Muscle layer of colon (tissue), 2 donors: ENCODE results near the gene RABAC1.

ENCODE experiments used
- H3K27ac ChIP-seq: one replicate; pipeline ENCODE4 v1.7.0; 2013; ENCODE audit warnings: low read depth, mild to moderate bottlenecking, low read length, moderate library complexity
- H3K27me3 ChIP-seq, 2 donors: one replicate each; pipeline ENCODE4 v1.7.0; 2013; ENCODE audit warnings: low read length in 2 of 2, mild to moderate bottlenecking in 2 of 2; ENCODE audit not compliant: insufficient read depth in 2 of 2, control insufficient read depth in 1 of 2
- H3K36me3 ChIP-seq: one replicate; pipeline ENCODE4 v1.7.0; 2013; ENCODE audit warnings: mild to moderate bottlenecking, low read length; ENCODE audit not compliant: insufficient read depth
- H3K4me1 ChIP-seq: one replicate; pipeline ENCODE4 v1.7.0; 2013; ENCODE audit warnings: mild to moderate bottlenecking, low read length; ENCODE audit not compliant: insufficient read depth
- H3K4me3 ChIP-seq, 2 donors: one replicate each; pipeline ENCODE4 v1.7.0; 2013; ENCODE audit warnings: low read length in 2 of 2, low read depth in 1 of 2, mild to moderate bottlenecking in 1 of 2, moderate library complexity in 1 of 2
- H3K9ac ChIP-seq: one replicate; pipeline ENCODE4 v1.7.0; 2013; ENCODE audit warnings: low read length
- H3K9me3 ChIP-seq: one replicate; pipeline ENCODE4 v1.7.0; 2013; ENCODE audit warnings: mild to moderate bottlenecking, low read length
- donor health status: abdominal sarcoma.
- donor health status: Adenocarcinoma of cecum.

The RABAC1 gene

GRCh38 chr19:41932720-41933332, 26.3 kb downstream of the RABAC1 start:
- no peak overlapping the region for H3K4me3 ChIP-seq
- H3K4me1 ChIP-seq, result peaks cover 10% of the 10 kb centered on the region
- H3K9ac ChIP-seq, result no peak overlapping the region
- peaks cover 65 to 91% of the 10 kb centered on the region in 2 donors for H3K27me3 ChIP-seq
- no peaks in the 10 kb centered on the region for H3K36me3 ChIP-seq
- H3K9me3 ChIP-seq, result no peaks in the 10 kb centered on the region
- H3K27ac ChIP-seq, result no peak overlapping the region

DNA sequence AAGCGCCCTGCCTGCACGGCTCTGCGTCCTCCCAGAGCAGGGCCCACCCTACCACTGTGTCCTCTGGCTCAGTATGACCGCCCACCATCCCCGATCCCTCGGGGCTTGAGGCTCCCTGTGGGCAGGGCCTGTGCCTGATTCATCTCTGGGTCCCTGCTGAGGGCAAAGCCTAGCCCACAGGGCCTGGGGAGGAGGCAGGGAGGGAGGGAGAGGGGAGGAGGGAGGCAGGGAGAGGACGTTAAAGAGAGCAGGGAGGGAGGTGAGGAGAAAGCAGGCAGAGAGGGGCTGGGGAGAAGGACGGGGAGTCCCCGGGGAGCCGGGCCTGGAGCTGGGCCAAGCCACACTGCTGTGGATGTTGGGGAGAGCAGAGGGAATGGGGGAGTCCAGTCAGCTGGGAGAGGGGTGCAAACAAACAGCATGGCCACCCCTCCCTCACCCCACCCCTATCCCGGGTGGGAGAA, 26.8 kb downstream of the RABAC1 start:
- H3K4me3 ChIP-seq, result no peak overlapping the region
- H3K27me3 ChIP-seq, result peaks cover 69 to 96% of the 10 kb centered on the region in 2 donors
- no peaks in the 10 kb centered on the region for H3K36me3 ChIP-seq
- H3K9ac ChIP-seq, result no peak overlapping the region
- H3K27ac ChIP-seq, result no peak overlapping the region
- no peaks in the 10 kb centered on the region for H3K9me3 ChIP-seq
- H3K4me1 ChIP-seq, result peaks cover 10% of the 10 kb centered on the region

DNA sequence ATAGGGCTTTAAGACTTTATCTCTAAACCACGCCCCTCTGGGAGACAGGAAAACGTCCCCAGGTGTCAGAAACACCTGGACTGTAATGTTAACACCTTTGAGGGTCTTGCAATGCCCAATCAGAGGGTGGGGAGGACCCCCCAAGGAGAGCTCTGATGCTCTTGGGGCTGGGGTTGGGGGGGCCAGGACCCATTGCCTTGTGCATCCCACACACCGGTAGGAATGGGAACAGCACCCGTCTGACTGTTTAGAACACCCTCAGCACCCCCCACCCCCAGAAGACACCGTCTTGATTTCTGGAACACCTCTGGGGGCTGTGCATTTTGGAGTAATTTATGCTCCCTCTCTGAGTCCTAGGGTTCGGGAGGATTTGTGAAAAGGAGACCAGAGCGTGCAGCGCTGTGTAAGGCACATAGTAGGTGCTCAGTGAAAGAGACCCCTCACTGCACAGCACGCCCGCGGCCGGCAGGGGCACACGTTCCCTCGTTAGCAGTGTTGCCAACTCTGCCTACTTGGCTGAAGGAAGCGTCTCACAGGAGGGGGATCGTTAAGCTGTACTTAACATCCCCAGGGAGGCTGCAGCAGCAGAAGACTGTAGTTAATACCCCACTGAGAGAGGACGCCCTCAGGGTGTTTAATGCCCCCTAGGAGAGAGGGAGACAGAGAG, 28.1 kb downstream of the RABAC1 start:
- Histone ChIP-seq H3K36me3 (no peaks in the 10 kb centered on the region), H3K4me1 (peaks cover 10% of the 10 kb centered on the region), H3K4me3 (no peak overlapping the region), H3K27me3 (peaks cover 74 to 96% of the 10 kb centered on the region in 2 donors), H3K9me3 (no peaks in the 10 kb centered on the region), H3K9ac (no peak overlapping the region), H3K27ac (no peak overlapping the region)

DNA sequence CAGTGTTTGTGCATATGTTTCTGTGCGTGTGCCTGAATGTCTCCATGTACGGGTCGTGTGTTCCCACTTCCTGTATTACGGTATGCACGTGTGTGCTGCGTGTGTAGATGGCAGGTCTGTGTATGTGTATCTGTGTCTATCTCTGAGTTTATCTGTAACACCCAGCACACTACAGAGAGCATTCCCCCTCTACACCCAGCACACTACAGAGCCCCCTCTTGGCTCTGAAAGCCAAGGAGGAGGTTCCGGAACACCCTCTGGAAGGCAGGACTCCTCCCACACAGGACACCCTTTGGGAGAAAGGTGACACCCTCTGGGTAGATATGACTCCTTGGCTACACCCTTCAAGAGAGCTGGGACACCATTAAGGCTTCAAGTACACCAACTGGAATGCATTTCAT, 28.8 kb downstream of the RABAC1 start:
- peaks cover 78 to 97% of the 10 kb centered on the region in 2 donors for H3K27me3 ChIP-seq
- H3K9me3 ChIP-seq, result no peaks in the 10 kb centered on the region
- peaks cover 10% of the 10 kb centered on the region for H3K4me1 ChIP-seq
- H3K4me3 ChIP-seq, result no peak overlapping the region
- H3K9ac ChIP-seq, result no peak overlapping the region
- no peak overlapping the region for H3K27ac ChIP-seq
- no peaks in the 10 kb centered on the region for H3K36me3 ChIP-seq

- H3K9ac ChIP-seq, result no peak overlapping the region
- H3K27me3 ChIP-seq, result peaks cover 79 to 97% of the 10 kb centered on the region in 2 donors
- no peak overlapping the region for H3K4me3 ChIP-seq
- peaks cover 10% of the 10 kb centered on the region for H3K4me1 ChIP-seq
- H3K9me3 ChIP-seq, result no peaks in the 10 kb centered on the region
- H3K36me3 ChIP-seq, result no peaks in the 10 kb centered on the region
- no peak overlapping the region for H3K27ac ChIP-seq
Measured at GRCh38 chr19:41929536-41930071, 29.5 kb downstream of the RABAC1 start.

GRCh38 chr19:41928754-41929535, 30.2 kb downstream of the RABAC1 start:
- H3K9ac ChIP-seq, result no peak overlapping the region

DNA sequence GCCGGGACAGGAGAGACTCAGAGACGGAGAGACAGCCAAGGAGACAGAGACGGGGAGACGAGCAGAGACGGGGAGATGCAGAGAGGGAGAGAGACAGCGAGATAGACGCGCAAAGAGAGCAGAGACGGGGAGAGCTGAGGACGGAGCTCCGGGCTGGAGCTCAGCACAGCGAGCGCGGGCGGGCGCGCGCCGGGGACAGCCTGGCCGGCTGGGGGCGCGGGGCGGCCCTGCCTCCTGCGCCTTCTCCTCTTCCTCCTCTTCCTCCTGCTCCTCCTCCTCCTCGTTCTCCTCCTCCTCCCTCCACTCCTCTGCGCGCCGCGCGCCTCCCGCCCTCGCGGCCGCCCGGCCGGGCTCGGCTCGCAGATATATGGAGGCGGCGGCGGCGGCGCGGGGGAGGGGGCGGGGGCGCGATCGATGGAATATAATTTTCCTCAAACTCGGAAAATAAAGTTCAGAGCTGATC, 30.9 kb downstream of the RABAC1 start, which contains the start of gene ERFL:
TSS of gene ERFL (minus strand) at position 229 of the 463 bp plus-strand sequence. CDS start 15,530 bp downstream, outside the sequence.
- Histone ChIP-seq H3K9me3 (no peaks in the 10 kb centered on the region), H3K4me3 (peak within 1 kb of the TSS in 1 of 2 donors; percentile 26), H3K36me3 (no peaks in the 10 kb centered on the region), H3K4me1 (peaks cover 10% of the 10 kb centered on the region), H3K27ac (no peak within 1 kb of the TSS), H3K9ac (no peak within 1 kb of the TSS), H3K27me3 (peaks cover 79 to 96% of the 10 kb centered on the region in 2 donors)

More at GRCh38 chr19:41928754-41929535, 30.2 kb downstream of the RABAC1 start:
- H3K36me3 ChIP-seq, result no peaks in the 10 kb centered on the region
- H3K27ac ChIP-seq, result no peak overlapping the region
- H3K9me3 ChIP-seq, result no peaks in the 10 kb centered on the region
- H3K4me3 ChIP-seq, result no peak overlapping the region
- peaks cover 85 to 97% of the 10 kb centered on the region in 2 donors for H3K27me3 ChIP-seq
- peaks cover 10% of the 10 kb centered on the region for H3K4me1 ChIP-seq

DNA sequence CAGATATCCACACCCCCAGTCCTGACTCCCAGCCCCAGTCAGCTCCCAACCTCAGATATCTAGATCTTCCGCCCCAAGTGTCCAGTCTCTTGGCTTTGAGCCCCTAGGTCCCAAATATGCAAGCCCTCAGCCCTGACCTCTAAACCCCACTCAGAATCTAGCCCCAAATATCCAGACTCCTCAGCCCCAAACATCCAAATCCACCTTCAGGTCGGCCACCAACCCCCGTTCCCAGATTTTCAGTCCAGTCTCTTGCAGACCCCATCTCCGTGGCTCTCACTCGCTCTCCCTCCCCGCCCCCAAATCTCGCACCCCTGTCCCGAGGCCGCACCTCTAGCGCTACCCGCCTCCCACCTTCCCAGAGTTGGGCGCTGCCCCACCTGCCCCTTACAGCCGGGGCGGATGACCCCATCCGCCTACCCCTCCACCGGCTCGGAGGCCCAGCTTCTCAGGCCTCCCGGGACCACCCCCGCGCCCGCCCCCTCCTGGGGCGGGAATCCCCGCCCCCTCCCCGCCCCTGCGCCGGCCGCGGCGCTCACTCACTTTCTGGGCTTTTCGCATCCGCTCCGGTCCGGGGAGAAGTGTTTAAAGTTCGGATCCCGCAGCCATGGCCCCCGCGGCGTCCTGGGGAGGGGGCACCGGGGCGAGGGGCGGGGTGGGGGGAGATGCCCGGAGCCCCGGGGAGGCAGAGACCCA, 31.5 kb downstream of the RABAC1 start:
- Histone ChIP-seq H3K9ac (no peak overlapping the region), H3K4me3 (no peak overlapping the region), H3K27me3 (peaks cover 80 to 96% of the 10 kb centered on the region in 2 donors), H3K36me3 (no peaks in the 10 kb centered on the region), H3K4me1 (peaks cover 10% of the 10 kb centered on the region), H3K27ac (no peak overlapping the region), H3K9me3 (no peaks in the 10 kb centered on the region)

- Histone ChIP-seq H3K9me3 (no peaks in the 10 kb centered on the region), H3K27me3 (peaks cover 74 to 96% of the 10 kb centered on the region in 2 donors), H3K36me3 (no peaks in the 10 kb centered on the region), H3K9ac (no peak overlapping the region), H3K27ac (no peak overlapping the region), H3K4me1 (peaks cover 10% of the 10 kb centered on the region), H3K4me3 (no peak overlapping the region)
Measured at GRCh38 chr19:41926763-41927496, 32.2 kb downstream of the RABAC1 start.

DNA sequence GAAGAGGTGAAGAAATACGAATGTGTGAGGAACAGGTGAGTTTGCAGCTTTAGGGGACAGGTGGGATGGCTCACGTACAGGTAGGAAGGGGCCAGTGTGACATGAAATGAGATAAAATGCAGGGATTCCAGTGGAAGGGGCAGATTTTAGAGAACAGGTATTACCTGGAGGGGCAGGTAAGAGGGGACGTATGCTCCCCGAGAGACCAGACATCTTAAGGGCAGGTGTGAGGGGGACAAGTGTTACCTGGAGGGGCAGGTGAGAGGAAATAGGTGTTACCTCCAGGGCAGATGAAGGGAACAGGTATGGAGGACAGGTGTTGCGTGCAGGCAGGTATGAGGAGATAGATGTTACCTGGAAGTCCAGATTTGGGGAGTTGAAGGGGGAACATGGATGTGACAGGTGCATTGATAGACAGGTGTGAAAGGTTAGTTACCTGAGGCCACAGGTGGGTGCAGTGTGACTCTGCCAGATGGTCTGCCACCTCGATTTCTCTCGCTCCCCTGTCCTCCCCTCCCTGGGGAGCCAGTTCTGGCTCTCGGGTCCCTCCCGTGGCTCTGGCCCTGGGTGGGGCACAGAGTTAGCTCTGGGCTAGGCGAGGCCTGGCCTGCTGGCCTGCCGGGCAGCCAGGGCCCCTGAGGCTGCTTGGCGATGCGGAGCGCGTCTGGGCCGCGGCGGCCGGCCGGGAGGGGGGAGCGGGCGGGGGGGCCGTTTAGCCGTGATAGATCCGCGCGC, 32.9 kb downstream of the RABAC1 start:
- Histone ChIP-seq H3K27me3 (peaks cover 74 to 95% of the 10 kb centered on the region in 2 donors), H3K27ac (no peak overlapping the region)

More for the DNA sequence above, 32.9 kb downstream of the RABAC1 start:
- Histone ChIP-seq H3K9ac (no peak overlapping the region), H3K9me3 (no peaks in the 10 kb centered on the region), H3K36me3 (no peaks in the 10 kb centered on the region), H3K4me1 (peaks cover 10% of the 10 kb centered on the region), H3K4me3 (no peak overlapping the region)
